H9 (cell line): ENCODE measurements around the gene ATXN7. TPM values are rescaled to one million over a fixed set of nuclear protein-coding genes. Genes with fewer than 3 reads are reported as not detected.

Source experiments
- DNase-seq: peaks from one replicate; pipeline ENCODE4 v3.0.0-alpha.2; 2017
- H2AFZ ChIP-seq: one replicate; pipeline ENCODE4 v1.6.1; 2013; ENCODE audit warnings: mild to moderate bottlenecking, low read length, control low read depth, moderate library complexity
- H2AK5ac ChIP-seq: 2 replicates; pipeline ENCODE4 v1.6.1; 2013; ENCODE audit warnings: low read length, control low read depth, mixed read lengths; ENCODE audit not compliant: insufficient read length
- H2BK120ac ChIP-seq: one replicate; pipeline ENCODE4 v1.6.1; 2013; ENCODE audit warnings: low read depth, mild to moderate bottlenecking, low read length, control low read depth, inconsistent platforms; ENCODE audit not compliant: poor library complexity, severe bottlenecking
- H2BK12ac ChIP-seq: 2 replicates; pipeline ENCODE4 v1.6.1; 2013; ENCODE audit warnings: low read length, control low read depth, mixed read lengths, low read depth; ENCODE audit not compliant: insufficient read length
- H2BK15ac ChIP-seq: 2 replicates; pipeline ENCODE4 v1.6.1; 2013; ENCODE audit warnings: low read depth, low read length, control low read depth
- H2BK20ac ChIP-seq: one replicate; pipeline ENCODE4 v1.6.1; 2013; ENCODE audit warnings: low read depth, mild to moderate bottlenecking, low read length, control low read depth, inconsistent platforms; ENCODE audit not compliant: poor library complexity, severe bottlenecking
- H2BK5ac ChIP-seq: 2 replicates; pipeline ENCODE4 v1.6.1; 2013; ENCODE audit warnings: low read length, control low read depth, mixed read lengths; ENCODE audit not compliant: insufficient read length
- H3K14ac ChIP-seq: 2 replicates; pipeline ENCODE4 v1.6.1; 2013; ENCODE audit warnings: low read length, control low read depth; ENCODE audit not compliant: insufficient read depth
- H3K18ac ChIP-seq: 2 replicates; pipeline ENCODE4 v1.6.1; 2013; ENCODE audit warnings: low read depth, mild to moderate bottlenecking, mixed read lengths, low read length, control low read depth; ENCODE audit not compliant: insufficient read length
- H3K23ac ChIP-seq: 2 replicates; pipeline ENCODE4 v1.6.1; 2013; ENCODE audit warnings: low read length, control low read depth, mixed read lengths, low read depth; ENCODE audit not compliant: insufficient read length
- H3K23me2 ChIP-seq: 2 replicates; pipeline ENCODE4 v1.6.1; 2013; ENCODE audit warnings: low read depth, mild to moderate bottlenecking, mixed read lengths, low read length, control low read depth; ENCODE audit not compliant: insufficient read length, poor library complexity, severe bottlenecking
- H3K27ac ChIP-seq: 2 replicates; pipeline ENCODE4 v1.5.1; 2013; ENCODE audit warnings: low read length, control low read depth, mixed read lengths, low read depth; ENCODE audit not compliant: insufficient read length
- H3K27me3 ChIP-seq: 2 replicates; pipeline ENCODE4 v1.6.1; 2013; ENCODE audit warnings: low read length, control low read depth, inconsistent platforms; ENCODE audit not compliant: insufficient read depth
- H3K4ac ChIP-seq: 2 replicates; pipeline ENCODE4 v1.6.1; 2013; ENCODE audit warnings: low read depth, mild to moderate bottlenecking, control low read depth, inconsistent platforms, low read length, moderate library complexity
- H3K4me1 ChIP-seq: 2 replicates; pipeline ENCODE4 v1.6.1; 2013; ENCODE audit warnings: low read length, control low read depth, inconsistent platforms; ENCODE audit not compliant: insufficient read depth
- H3K4me2 ChIP-seq: 2 replicates; pipeline ENCODE4 v1.6.1; 2013; ENCODE audit warnings: low read length, control low read depth, mixed read lengths; ENCODE audit not compliant: insufficient read length, insufficient read depth
- H3K56ac ChIP-seq: 2 replicates; pipeline ENCODE4 v1.6.1; 2013; ENCODE audit warnings: low read depth, mild to moderate bottlenecking, mixed read lengths, low read length, control low read depth; ENCODE audit not compliant: insufficient read length
- H3K79me1 ChIP-seq: 2 replicates; pipeline ENCODE4 v1.6.1; 2013; ENCODE audit warnings: low read depth, mild to moderate bottlenecking, moderate library complexity, low read length, control low read depth, inconsistent platforms; ENCODE audit not compliant: insufficient read depth, poor library complexity, severe bottlenecking
- H3K79me2 ChIP-seq: 2 replicates; pipeline ENCODE4 v1.6.1; 2013; ENCODE audit warnings: low read length, control low read depth, inconsistent platforms; ENCODE audit not compliant: insufficient read depth
- H3K9ac ChIP-seq: 2 replicates; pipeline ENCODE4 v1.6.1; 2013; ENCODE audit warnings: low read length, control low read depth, mixed read lengths; ENCODE audit not compliant: insufficient read length; ENCODE audit errors: extremely low read depth
- H3K9me3 ChIP-seq: one replicate; pipeline ENCODE4 v1.6.1; 2013; ENCODE audit warnings: low read depth, low read length, inconsistent platforms; ENCODE audit not compliant: control insufficient read depth
- H3T11ph ChIP-seq: one replicate; pipeline ENCODE4 v1.6.1; 2013; ENCODE audit warnings: mild to moderate bottlenecking, low read length, control low read depth, inconsistent platforms
- H4K20me1 ChIP-seq: one replicate; pipeline ENCODE4 v1.6.1; 2013; ENCODE audit not compliant: control insufficient read depth, insufficient read length, insufficient read depth
- H4K5ac ChIP-seq: 2 replicates; pipeline ENCODE4 v1.6.1; 2013; ENCODE audit warnings: low read depth, mild to moderate bottlenecking, mixed read lengths, low read length, control low read depth; ENCODE audit not compliant: insufficient read length
- H4K8ac ChIP-seq: replicated peaks from 2 replicates; pipeline ENCODE4 v1.6.1; 2013; ENCODE audit warnings: low read length, control low read depth, mixed read lengths, low read depth; ENCODE audit not compliant: insufficient read length
- H4K91ac ChIP-seq: 2 replicates; pipeline ENCODE4 v1.6.1; 2013; ENCODE audit warnings: low read depth, mild to moderate bottlenecking, moderate library complexity, mixed read lengths, low read length, control low read depth; ENCODE audit not compliant: insufficient read length
- H3K27ac Mint-ChIP-seq, 3 experiments: 2 replicates in 2 of 3; 3 replicates in 1 of 3; pipeline ENCODE4 v1.8.0; 2020 to 2021; ENCODE audit warnings: mixed read lengths in 3 of 3, mild to moderate bottlenecking in 1 of 3, moderate library complexity in 1 of 3
- H3K27me3 Mint-ChIP-seq: 2 replicates; pipeline ENCODE4 v1.8.0; 2021; ENCODE audit warnings: low read depth, mild to moderate bottlenecking, moderate library complexity, mixed read lengths
- H3K36me3 Mint-ChIP-seq, 3 experiments: 2 replicates in 2 of 3; 3 replicates in 1 of 3; pipeline ENCODE4 v1.8.0; 2020 to 2021; ENCODE audit warnings: low read depth in 3 of 3, mixed read lengths in 3 of 3; ENCODE audit not compliant: insufficient read depth in 1 of 3
- H3K4me1 Mint-ChIP-seq, 2 experiments: 2 replicates each; pipeline ENCODE4 v1.8.0; 2020; ENCODE audit warnings: mixed read lengths in 2 of 2
- H3K4me3 Mint-ChIP-seq, 2 experiments: 2 replicates in 1 of 2; 3 replicates in 1 of 2; pipeline ENCODE4 v1.8.0; 2020 to 2021; ENCODE audit warnings: mild to moderate bottlenecking in 2 of 2, mixed read lengths in 2 of 2, moderate library complexity in 1 of 2
- H3K9me3 Mint-ChIP-seq, 2 experiments: 2 replicates in 1 of 2; 3 replicates in 1 of 2; pipeline ENCODE4 v1.8.0; 2020; ENCODE audit warnings: mild to moderate bottlenecking in 2 of 2, mixed read lengths in 2 of 2, moderate library complexity in 1 of 2
- CTCF ChIP-seq: fragments of 200-600 bp; sonication (generic); conservative IDR thresholded peaks from 3 replicates; pipeline ENCODE4 v1.8.0; 2021; ENCODE audit warnings: antibody characterized with exemption, mild to moderate bottlenecking
- WGBS: extraction: QIAGEN DNeasy Blood & Tissue Kit; methylation state at CpG from one replicate; pipeline ENCODE4 v1.1.7; 2013; ENCODE audit warnings: missing lambda C conversion rate, low lambda C conversion rate, mixed read lengths; ENCODE audit not compliant: insufficient read length; ENCODE audit errors: extremely low coverage; 5-methylcytosine and 5-hydroxymethylcytosine counted together
- total RNA-seq: library from RNA; stranded (reverse); gene quantifications from 2 replicates; pipeline ENCODE4 v1.2.1, GENCODE V29; 2021

The ATXN7 gene
- total RNA-seq, 1 experiment from 2014 or later, result 21.5 TPM

GRCh38 chr3:63968612-63969350 lies 105.1 kb downstream of the ATXN7 start:
- H3K9me3 ChIP-seq, result no peaks in the 10 kb centered on the region
- no CpG with 5 or more reads among the region's 3 CpGs for WGBS
- H3K4me2 ChIP-seq, result no peak overlapping the region
- no peak overlapping the region for H3K27ac ChIP-seq
- no peak overlapping the region for H3K14ac ChIP-seq
- H2BK5ac ChIP-seq, result no peak overlapping the region
- H3K79me1 ChIP-seq, result no peaks in the 10 kb centered on the region
- H3K9ac ChIP-seq, result no peak overlapping the region
- H2BK120ac ChIP-seq, result no peak overlapping the region
- H3K27me3 ChIP-seq, result no peaks in the 10 kb centered on the region
- Mint-ChIP-seq H3K27ac (peak overlapping the region in 2 of 3 experiments; percentile 10 to 73; a peak in 4 of 7 replicates), H3K4me3 (no peak overlapping the region), H3K9me3 (no peaks in the 10 kb centered on the region), H3K27me3 (no peaks in the 10 kb centered on the region), H3K36me3 (peaks cover 0 to 2% (median 0%) of the 10 kb centered on the region in 3 experiments; a peak in 1 of 7 replicates), H3K4me1 (peaks cover 80 to 88% of the 10 kb centered on the region in 2 experiments)
- no peak overlapping the region for H3T11ph ChIP-seq
- no peak overlapping the region for H2AK5ac ChIP-seq
- no peaks in the 10 kb centered on the region for H3K79me2 ChIP-seq
- no peaks in the 10 kb centered on the region for H3K23me2 ChIP-seq
- H2BK15ac ChIP-seq, result no peak overlapping the region
- no peak overlapping the region for H2BK20ac ChIP-seq
- no peak overlapping the region for H4K5ac ChIP-seq
- H3K56ac ChIP-seq, result no peak overlapping the region
- no peak overlapping the region for H2BK12ac ChIP-seq
- TF ChIP-seq CTCF, result no peak
- no peak overlapping the region for H3K18ac ChIP-seq
- H4K91ac ChIP-seq, result no peak overlapping the region
- H3K23ac ChIP-seq, result no peak overlapping the region
- H4K8ac ChIP-seq, result no peak overlapping the region
- peaks cover 17% of the 10 kb centered on the region for H3K4me1 ChIP-seq
- H2AFZ ChIP-seq, result no peak overlapping the region
- H3K4ac ChIP-seq, result no peak overlapping the region
- H4K20me1 ChIP-seq, result no peaks in the 10 kb centered on the region
- DNase-seq, result no peak
